Neural cell (in vitro differentiated cells): ENCODE measurements around the gene THRB. TPM values are rescaled to one million over a fixed set of nuclear protein-coding genes. Genes with fewer than 3 reads are reported as not detected.

ENCODE experiments used
- H2AFZ ChIP-seq: fragments of 200-600, 300-800 bp; sonication (generic), shearing (Covaris generic); 2 replicates; pipeline ENCODE4 v1.6.0; 2014; ENCODE audit warnings: low read depth, mild to moderate bottlenecking, antibody characterized with exemption, low read length, moderate library complexity
- H3F3A ChIP-seq: fragments of 200-600 bp; shearing (Covaris generic); 2 replicates; pipeline ENCODE4 v1.6.1; 2016; ENCODE audit warnings: mild to moderate bottlenecking, moderate library complexity, mixed read lengths, antibody characterized with exemption, low read length; ENCODE audit not compliant: insufficient read depth, poor library complexity, severe bottlenecking
- H3K27ac ChIP-seq: fragments of 200-600, 300-800 bp; sonication (generic), shearing (Covaris generic); 2 replicates; pipeline ENCODE4 v1.5.1; 2014; ENCODE audit warnings: mild to moderate bottlenecking, low read length, moderate library complexity
- H3K27me3 ChIP-seq: fragments of 300-800, 200-600 bp; sonication (generic), shearing (Covaris generic); 2 replicates; pipeline ENCODE4 v1.6.0; 2014; ENCODE audit warnings: mild to moderate bottlenecking, low read depth, low read length, moderate library complexity; ENCODE audit not compliant: insufficient read depth
- H3K36me3 ChIP-seq: fragments of 300-800, 200-600 bp; sonication (generic), shearing (Covaris generic); 2 replicates; pipeline ENCODE4 v1.5.1; 2014; ENCODE audit warnings: mild to moderate bottlenecking, antibody characterized with exemption, low read length, moderate library complexity; ENCODE audit not compliant: insufficient read depth
- H3K4me2 ChIP-seq: fragments of 300-800, 200-600 bp; sonication (generic), shearing (Covaris generic); 2 replicates; pipeline ENCODE4 v1.6.0; 2014; ENCODE audit warnings: mild to moderate bottlenecking, low read length
- H3K4me3 ChIP-seq: fragments of 300-800, 200-600 bp; sonication (generic), shearing (Covaris generic); 2 replicates; pipeline ENCODE4 v1.5.1; 2014; ENCODE audit warnings: mild to moderate bottlenecking, low read length, moderate library complexity
- H3K79me2 ChIP-seq: fragments of 200-600 bp; shearing (Covaris generic); replicated peaks from 2 replicates; pipeline ENCODE4 v1.6.0; 2014; ENCODE audit warnings: mild to moderate bottlenecking, low read length, moderate library complexity; ENCODE audit not compliant: insufficient read depth
- H3K9ac ChIP-seq: fragments of 300-800, 200-600 bp; sonication (generic), shearing (Covaris generic); 2 replicates; pipeline ENCODE4 v1.6.1; 2016; ENCODE audit warnings: mild to moderate bottlenecking, low read length, mixed read lengths
- H3K9me2 ChIP-seq: fragments of 200-600 bp; shearing (Covaris generic); 2 replicates; pipeline ENCODE4 v1.6.1; 2016; ENCODE audit warnings: mild to moderate bottlenecking, low read length, mixed read lengths; ENCODE audit not compliant: insufficient read depth
- H3K9me3 ChIP-seq: fragments of 200-600, 300-800 bp; sonication (generic), shearing (Covaris generic); 2 replicates; pipeline ENCODE4 v1.6.1; 2016; ENCODE audit warnings: mild to moderate bottlenecking, mixed run types, low read length, moderate library complexity, mixed read lengths
- H4K20me1 ChIP-seq: fragments of 200-600 bp; shearing (Covaris generic); 2 replicates; pipeline ENCODE4 v1.6.1; 2016; ENCODE audit warnings: mild to moderate bottlenecking, mixed run types; ENCODE audit not compliant: insufficient read depth
- CTCF ChIP-seq: fragments of 450-650 bp; IDR thresholded peaks from 2 replicates; pipeline ENCODE4 v1.5.1; 2014; ENCODE audit warnings: antibody characterized with exemption, mild to moderate bottlenecking, moderate library complexity; ENCODE audit not compliant: poor library complexity, severe bottlenecking
- EP300 ChIP-seq: fragments of 450-650 bp; conservative IDR thresholded peaks from 2 replicates; pipeline ENCODE4 v1.6.1; 2014; ENCODE audit warnings: antibody characterized with exemption, mild to moderate bottlenecking, moderate library complexity; ENCODE audit not compliant: poor library complexity, severe bottlenecking
- EZH2 ChIP-seq: fragments of 200-600, 300-800 bp; shearing (Covaris generic), sonication (generic); IDR thresholded peaks from 2 replicates; pipeline ENCODE4 v1.6.1; 2014; ENCODE audit warnings: antibody characterized with exemption, low read length, borderline replicate concordance, mild to moderate bottlenecking; ENCODE audit not compliant: insufficient read depth, poor library complexity, severe bottlenecking
- MXI1 ChIP-seq: fragments of 450-650 bp; conservative IDR thresholded peaks from 2 replicates; pipeline ENCODE4 v1.6.1; 2014; ENCODE audit warnings: antibody characterized with exemption, mild to moderate bottlenecking; ENCODE audit not compliant: poor library complexity, severe bottlenecking
- POLR2AphosphoS5 ChIP-seq: IDR thresholded peaks from 2 replicates; pipeline ENCODE4 v1.6.1; 2012
- RAD21 ChIP-seq: fragments of 450-650 bp; conservative IDR thresholded peaks from 2 replicates; pipeline ENCODE4 v1.6.1; 2014; ENCODE audit warnings: antibody characterized with exemption, mild to moderate bottlenecking, moderate library complexity
- REST ChIP-seq: IDR thresholded peaks from 2 replicates; pipeline ENCODE4 v1.6.1; 2012; ENCODE audit warnings: borderline replicate concordance
- SMC3 ChIP-seq: fragments of 450-650 bp; conservative IDR thresholded peaks from 2 replicates; pipeline ENCODE4 v1.6.1; 2014; ENCODE audit warnings: antibody characterized with exemption, mild to moderate bottlenecking, moderate library complexity; ENCODE audit not compliant: poor library complexity
- TAF1 ChIP-seq: IDR thresholded peaks from 2 replicates; pipeline ENCODE4 v1.6.1; 2012; ENCODE audit warnings: low read depth
- polyA plus RNA-seq: library from polyadenylated mRNA; depleted of rRNA; stranded (reverse); fragments of >200 nt; gene quantifications from 2 replicates; pipeline ENCODE4 v1.2.3, GENCODE V29; 2014

The THRB gene
- polyA plus RNA-seq, 1 donor from 2014 or later: 1.7 TPM

DNA sequence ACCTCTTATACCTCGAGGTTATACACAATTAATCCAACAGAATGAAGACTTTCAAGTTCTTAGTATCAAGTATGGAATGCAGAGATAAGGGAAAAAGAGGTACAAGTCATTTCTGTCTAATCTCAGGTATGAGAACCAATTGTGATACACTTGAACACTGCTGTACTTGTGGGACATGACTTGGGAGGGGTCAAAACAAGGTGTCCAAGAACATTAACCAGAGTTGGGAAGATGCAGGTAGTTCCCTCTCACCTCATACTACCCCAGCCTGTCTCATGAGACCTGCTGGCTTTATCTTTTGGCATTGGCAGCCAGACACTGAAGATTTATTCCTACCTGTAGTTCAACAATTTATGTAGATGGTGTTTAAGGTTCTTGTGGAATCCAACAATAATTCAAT lies 339.9 kb downstream of the THRB start:
- H3K79me2 ChIP-seq: no peaks in the 10 kb centered on the region
- no peak overlapping the region for H3K4me2 ChIP-seq
- no peaks in the 10 kb centered on the region for H3K9me3 ChIP-seq
- no peak overlapping the region for H3K27ac ChIP-seq
- no peaks in the 10 kb centered on the region for H3K9me2 ChIP-seq
- TF ChIP-seq CTCF (no peak), REST (no peak), TAF1 (no peak), MXI1 (no peak), SMC3 (no peak), RAD21 (no peak), POLR2AphosphoS5 (no peak), EP300 (no peak), EZH2 (no peak)
- no peaks in the 10 kb centered on the region for H3K36me3 ChIP-seq
- no peaks in the 10 kb centered on the region for H4K20me1 ChIP-seq
- no peak overlapping the region for H2AFZ ChIP-seq
- H3K9ac ChIP-seq: no peak overlapping the region
- no peaks in the 10 kb centered on the region for H3F3A ChIP-seq
- no peak overlapping the region for H3K4me3 ChIP-seq
- H3K27me3 ChIP-seq: no peaks in the 10 kb centered on the region

- H3K4me2 ChIP-seq: no peak overlapping the region
These were observed 340.5 kb downstream of the THRB start for GRCh38 chr3:24154013-24154695.

More at GRCh38 chr3:24154013-24154695, 340.5 kb downstream of the THRB start:
- Histone ChIP-seq H3K4me3 (no peak overlapping the region), H3K27ac (no peak overlapping the region), H3K9me3 (no peaks in the 10 kb centered on the region), H3F3A (no peaks in the 10 kb centered on the region), H4K20me1 (no peaks in the 10 kb centered on the region), H3K9ac (no peak overlapping the region), H3K79me2 (no peaks in the 10 kb centered on the region), H3K27me3 (no peaks in the 10 kb centered on the region), H2AFZ (no peak overlapping the region), H3K36me3 (no peaks in the 10 kb centered on the region), H3K9me2 (no peaks in the 10 kb centered on the region)
- no peak for TF ChIP-seq EZH2
- TF ChIP-seq TAF1: no peak
- no peak for TF ChIP-seq RAD21
- no peak for TF ChIP-seq REST
- TF ChIP-seq POLR2AphosphoS5: no peak
